Pericardium fibroblast (primary cell): Measurements from ENCODE around the gene RALGPS2. TPM values are rescaled to one million over a fixed set of nuclear protein-coding genes. Genes with fewer than 3 reads are reported as not detected.

Source experiments
- total RNA-seq: library from RNA; depleted of rRNA; stranded (reverse); fragments of >200 nt; gene quantifications from 2 replicates; pipeline ENCODE4 v1.2.3, GENCODE V29; 2015

RALGPS2 gene
- total RNA-seq: 17.9 and 26.6 TPM in 2 replicates

GRCh38 chr1:178724728-178725465 lies at the start of gene RALGPS2:
RALGPS2 (plus strand) TSS chr1:178725244; CDS start chr1:178776765, 51,521 bp downstream.

GRCh38 chr1:178870944-178871343 lies 145.9 kb downstream of the RALGPS2 start, which contains the start of gene ANGPTL1:
ANGPTL1 (minus strand) TSS chr1:178871077; CDS start chr1:178865776, 5,301 bp downstream.

Other genes starting within 250 kb of the RALGPS2 start
- not detected in 2 replicates for gene CLEC20A, start 228.3 kb upstream of the RALGPS2 start, total RNA-seq
- 0.35 TPM in 1 of 2 replicates, not detected in the other for gene TEX35, start 212.1 kb upstream of the RALGPS2 start, total RNA-seq
- gene ANGPTL1, start 145.8 kb downstream of the RALGPS2 start, total RNA-seq: 43.1 and 77.5 TPM in 2 replicates